Measurements from ENCODE around the gene SPTLC2.

SPTLC2 gene

DNA sequence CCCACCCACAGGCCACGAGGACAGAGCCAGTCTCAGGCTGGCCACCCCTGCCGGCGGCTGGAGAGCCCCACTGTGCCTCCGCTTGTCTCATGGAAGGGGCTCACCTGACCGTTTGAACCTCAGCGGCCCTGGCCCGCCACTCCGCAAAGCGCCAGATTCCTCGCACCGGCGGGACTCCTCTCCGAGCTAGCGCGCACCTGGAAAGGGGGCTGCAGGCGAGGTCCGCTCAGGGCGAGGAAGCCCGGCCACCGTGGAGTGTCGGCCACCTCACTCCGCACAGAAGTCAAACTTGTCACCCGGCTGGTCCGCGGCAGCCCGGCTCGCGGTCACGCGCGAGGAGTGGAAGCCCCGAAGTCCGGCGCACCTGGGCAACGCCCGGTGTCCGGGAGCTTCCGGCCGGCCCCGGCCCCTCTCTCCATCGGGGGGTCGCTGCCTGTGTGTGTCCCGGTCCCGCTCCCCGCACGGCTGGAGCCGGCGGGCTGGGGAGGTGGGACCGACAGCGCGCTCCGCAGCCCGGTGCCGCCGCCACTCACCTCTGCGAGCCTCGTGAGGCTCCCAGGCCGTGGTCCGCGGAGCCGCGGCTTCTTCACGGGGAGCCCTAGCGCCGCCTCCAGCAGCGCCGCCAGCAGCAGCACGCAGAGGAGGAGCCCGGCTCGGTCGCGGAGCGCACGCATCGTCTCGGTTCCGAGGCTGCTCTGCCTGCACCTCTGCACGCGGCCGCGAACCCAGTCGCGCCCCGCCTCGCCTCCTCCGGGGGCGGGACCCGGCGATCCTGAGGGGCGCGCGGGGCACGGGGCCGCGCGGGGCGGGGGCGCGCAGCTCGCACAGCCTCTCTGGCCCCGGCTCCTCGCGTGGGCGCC, 118.1 kb downstream of the SPTLC2 start, which contains the start of gene ISM2:
Gene ISM2, minus strand, starts transcription at position 697 of the 860 bp plus-strand sequence. Its CDS starts 23 bp downstream, at position 674.
- no peak for DNase-seq

DNA sequence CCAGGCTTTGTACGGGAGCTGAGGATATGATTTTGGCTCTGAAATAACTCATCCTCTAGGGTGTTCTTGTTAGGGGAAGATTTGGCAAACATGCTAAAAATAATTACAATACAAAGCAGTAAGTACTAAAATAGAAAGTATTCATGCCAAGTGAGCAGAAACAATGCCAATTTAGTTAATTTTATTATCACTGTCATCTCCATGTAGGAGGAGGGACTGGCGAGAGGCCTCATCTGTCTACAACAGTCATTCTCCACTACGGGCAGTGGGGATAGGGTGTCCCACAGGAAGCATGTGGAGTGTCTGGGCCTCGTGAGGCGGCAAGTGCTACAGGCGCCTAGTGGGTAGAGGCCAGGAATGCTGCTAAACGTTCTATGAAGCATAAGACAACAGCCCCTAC, 121.1 kb downstream of the SPTLC2 start:
- no peak for DNase-seq

DNA sequence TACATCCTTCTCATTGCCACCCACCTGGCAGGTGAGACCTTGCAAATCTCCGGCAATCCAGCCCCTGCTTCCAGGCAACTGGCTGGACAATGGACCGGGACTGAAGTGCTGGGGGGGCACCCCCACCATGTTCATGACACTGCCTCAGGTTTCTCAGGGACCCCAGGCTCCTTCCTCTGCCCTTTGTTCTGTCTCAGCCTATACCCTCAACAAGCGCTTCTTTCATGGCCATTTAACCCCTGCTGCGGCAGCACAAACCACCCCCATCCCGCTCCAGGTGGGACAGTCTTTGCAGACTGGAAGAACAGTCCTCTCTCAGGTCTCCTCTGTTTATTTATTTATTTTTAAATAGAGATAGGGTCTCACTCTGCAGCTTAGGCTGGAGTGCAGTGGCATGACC, 125.4 kb downstream of the SPTLC2 start:
- DNase-seq: no peak

DNA sequence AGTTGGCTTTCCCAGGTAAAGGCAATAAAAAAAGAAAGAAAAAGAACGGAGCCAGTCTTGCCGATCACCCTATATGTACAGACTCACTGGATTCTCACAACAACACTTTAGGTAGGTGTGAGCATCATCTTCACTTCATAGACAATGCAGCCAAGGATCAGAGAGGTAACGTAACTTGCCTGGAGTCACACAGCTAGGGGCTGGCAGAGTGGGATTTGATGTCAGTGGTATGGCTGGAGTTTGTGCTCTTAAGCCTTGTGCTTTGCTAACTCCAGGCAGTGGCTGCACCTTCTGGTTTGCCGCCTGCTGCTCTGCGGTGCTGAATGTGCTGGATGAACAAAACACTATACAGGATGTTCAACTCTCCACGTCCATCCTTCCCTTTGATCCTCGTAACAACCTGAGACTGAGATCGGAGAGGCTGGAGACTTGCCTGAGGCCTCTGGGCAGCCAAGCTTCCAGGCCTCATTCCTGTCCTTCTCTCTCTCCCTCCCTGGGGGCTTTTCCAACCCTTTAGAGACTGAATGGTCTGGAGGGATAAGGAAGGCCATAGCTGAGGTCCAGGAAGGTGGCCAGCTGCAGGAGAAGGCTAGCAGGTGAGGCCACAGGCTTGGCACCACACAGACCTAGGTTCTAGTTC, 126.0 kb downstream of the SPTLC2 start:
- no peak for DNase-seq

DNA sequence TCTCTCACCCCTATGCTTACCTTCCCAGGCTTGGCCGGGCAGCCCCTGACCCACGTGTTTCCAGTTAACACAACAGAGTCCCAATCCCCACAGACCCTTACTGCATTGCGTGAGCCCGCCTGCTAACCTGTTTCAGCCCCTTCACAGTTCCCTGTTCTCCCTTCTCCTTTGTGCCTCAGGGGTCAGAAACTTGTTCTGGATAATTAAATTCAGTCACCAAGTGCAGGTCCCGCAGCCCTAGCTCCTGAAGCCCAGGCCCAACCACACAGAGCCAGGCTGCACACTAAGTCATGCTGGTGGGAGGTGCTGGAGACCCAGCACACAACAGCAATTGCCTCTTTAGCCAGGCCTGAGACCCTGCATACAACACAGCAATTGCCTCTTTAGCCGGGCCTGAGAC, 127.4 kb downstream of the SPTLC2 start:
- DNase-seq: no peak

DNA sequence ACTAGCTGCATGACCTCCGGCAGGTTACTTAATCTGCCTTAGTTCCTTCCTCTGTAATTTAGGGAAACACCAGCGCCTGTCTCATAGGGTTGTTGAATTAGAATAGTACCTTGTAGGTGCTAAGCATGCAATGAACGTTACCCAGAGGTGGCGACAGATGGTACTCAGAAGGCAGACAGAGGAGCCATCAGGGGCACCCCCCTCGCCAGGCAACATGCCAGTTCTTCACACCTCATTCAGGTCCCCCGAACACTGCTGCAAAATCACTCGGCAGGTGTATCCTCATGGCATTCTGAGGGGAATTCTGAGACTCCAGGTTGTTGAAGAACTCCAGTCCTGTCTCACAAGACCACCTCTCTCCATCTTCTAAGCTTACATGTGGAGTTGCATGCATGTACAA, 127.9 kb downstream of the SPTLC2 start:
- no peak for DNase-seq

DNA sequence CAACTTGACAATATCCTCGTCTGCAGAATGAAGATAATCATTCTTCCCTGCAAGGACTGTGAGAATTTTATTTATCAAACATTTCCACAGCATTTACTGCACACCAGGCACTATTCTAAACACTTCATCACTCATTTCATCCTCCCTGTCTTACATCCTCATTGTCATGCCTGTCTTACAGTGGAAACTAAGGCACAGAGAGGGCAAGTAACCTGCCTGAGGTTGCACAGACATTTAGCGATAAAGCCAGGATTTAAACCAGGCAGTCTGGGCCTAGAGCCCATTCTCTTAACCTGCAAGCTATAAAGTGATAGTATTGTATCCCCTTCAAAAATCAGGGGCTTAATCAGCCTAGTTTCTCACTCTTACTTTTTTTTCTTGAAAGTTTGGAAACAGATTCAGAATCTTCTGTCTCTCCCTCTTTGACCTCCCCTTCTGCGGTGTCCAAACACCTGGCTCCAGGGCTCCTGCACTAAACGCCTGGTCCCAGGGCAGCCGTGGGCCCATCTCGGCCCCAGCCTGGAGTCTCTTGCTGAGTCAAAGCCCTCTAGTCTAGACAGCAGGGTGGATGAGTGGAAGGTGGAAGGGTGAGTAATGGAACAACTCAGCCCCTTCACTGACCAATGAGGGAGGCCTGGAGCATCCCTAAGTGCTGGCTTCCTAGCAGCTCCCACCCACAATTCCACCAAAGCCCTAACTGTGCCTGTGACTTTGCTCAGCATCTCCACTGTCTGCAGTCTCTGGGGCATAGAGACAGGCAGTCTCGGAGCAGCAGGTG, 130.3 kb downstream of the SPTLC2 start:
- no peak for DNase-seq

DNA sequence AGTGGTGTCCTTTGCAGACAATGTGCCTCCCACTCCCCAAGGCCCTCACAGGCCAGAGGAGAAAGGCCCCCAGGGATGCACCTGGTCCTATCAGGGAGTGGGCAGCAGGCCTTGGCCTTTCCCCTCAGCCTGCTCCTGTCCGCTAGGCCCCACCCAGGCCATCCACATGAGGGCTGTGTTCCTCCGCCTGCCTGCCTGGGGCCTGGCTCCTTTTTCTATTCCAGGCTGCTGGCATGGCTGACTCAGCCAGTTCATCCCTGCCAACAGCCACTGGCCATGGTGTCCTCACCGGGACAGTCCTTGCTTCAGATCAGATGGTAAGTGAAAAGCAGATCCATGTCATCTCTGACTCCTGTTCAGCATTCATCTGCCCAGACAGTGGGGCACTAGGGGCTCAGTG, 131.2 kb downstream of the SPTLC2 start:
- DNase-seq: no peak

DNA sequence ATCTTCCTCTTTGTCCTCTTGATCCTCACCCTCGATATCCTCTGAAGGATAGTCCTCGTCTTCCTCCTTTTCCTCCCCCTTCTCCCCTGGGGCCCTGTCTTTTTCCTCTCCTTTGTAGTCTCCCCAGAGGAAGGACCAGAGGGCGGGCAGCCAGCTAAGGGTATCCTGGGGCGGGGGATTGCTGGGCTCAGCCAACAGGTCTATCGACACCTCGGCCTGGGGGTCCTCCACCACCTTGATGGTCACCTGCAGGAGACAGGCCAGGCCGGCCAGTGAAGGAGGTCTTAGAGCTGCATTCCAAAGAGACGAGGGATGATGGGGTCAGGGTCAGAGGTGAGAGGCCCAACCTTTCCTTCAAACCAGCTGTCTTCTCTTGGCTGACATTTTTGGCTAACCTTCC, 134.0 kb downstream of the SPTLC2 start:
- no peak for DNase-seq

DNA sequence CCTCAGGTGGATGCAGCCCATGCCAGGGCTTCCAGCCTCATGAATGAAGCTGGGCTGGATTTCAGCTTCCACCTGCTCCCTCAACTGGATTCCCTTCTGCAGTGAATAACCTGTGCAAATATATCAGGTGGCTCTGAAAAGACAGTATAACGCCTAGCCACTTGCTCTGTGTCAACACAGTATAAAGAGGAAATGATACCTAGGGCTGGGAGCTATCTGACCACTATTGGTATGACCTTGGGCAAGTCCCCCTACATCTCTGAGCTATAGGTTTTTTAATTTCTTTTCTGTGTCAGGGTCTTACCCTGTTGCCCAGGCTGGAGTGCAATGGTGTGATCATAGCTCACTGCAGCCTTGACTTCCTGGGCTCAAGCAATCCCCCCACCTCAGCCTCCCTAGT, 137.6 kb downstream of the SPTLC2 start:
- DNase-seq: no peak

DNA sequence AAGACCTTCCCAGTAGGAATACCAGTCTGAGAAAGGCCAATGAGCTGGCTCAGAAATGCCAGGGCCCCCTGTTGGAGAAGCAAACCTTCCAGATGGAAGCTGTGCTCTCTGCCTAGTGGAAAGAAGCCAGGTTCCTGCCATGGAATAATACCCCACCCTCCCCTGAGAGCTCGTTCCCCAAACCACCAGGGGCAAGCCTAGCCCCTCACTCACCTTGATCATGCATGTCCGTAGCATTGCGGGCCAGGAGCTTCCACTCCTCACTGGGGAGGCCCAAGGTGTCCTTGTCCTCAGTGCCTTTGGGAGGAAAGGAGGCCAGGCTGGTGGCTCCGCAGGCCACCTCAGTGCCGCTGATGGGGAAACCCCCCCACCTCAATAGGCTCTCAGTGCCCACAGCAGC, 138.4 kb downstream of the SPTLC2 start:
- DNase-seq: no peak

DNA sequence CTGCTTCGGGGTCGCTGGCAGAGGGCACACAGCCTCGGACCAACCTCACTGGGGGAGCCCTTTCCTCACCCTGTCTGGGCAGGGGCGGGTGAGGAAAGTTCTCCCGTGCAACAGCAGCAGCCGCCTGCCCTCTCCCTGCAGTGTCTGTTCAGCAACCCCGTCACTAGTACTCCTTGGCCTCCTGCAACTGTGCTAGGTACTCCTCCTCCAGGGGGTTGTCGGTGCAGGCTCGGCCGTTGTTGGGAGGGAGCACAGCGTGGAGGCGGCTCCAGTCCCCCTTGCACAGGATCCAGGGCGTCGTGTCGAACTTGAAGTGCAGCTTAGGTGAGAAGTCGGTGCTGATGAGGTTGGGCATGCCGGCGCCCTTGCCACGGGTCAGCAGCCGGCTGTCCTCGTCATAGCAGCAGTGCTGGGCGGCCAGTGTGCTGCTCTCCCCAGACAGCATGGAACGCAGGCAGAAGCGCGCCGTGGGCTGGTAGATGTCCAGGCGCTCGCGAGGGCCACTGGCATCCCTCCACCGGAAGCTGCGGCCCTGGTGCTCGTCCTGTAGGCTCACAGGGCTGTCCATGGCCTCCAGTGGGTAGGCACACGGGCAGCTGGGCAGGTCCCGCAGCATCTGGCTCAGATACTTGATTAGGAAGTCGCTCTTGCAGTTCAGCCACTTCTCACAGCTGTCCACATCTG, 140.9 kb downstream of the SPTLC2 start:
- DNase-seq: no peak

DNA sequence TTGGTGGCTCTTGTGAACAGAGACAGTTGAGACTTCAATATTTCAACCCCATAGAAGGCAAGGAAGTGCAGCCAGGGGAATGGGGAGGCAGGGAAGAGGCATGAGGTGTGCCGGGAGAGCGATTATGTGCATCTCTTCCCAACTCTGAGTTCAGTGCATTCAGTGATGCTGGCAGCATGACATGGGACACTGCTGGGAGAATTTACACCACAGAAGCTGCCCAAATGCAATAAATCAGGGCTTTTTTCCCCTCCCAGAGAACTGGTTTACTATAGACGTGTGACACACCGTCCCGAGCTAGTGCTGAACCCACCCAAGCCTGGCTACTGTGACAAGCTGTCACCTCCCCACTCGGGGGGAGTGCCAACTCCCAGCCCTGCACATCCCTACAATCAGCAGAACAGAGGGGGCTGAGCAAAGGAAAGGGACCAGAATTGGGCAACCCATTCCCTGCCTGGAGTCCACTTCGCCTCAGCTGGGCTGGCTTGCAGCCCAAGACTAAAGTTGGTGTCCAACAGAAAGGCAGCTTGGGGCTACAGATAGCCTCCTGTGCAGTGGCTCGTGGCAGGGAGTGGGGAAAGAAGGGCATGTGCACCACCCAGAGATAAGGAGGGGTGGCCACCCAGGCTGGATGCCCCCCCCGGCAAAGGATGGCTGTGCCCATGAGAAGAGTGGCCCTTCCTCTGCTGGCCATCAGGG, 141.8 kb downstream of the SPTLC2 start:
- DNase-seq: no peak

DNA sequence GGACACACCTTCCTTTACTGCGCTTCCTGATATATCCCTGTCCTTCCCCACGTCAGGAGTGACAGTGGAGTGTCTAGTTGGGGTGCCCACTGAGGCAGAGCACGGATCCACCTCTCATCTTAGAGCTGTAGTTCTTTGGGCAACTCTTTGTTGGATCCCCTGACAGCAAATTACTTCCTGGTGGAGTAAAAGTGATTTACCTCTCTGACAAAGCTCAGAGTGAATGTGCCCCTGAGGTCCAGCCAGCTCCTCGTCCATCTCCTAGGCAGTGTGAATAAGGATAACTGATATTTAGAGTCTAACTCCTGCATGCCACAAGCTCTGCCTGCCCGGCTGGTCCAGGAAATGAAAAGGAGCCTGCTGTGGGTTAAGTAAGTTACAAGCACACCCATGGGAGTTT, 142.5 kb downstream of the SPTLC2 start:
- no peak for DNase-seq

DNA sequence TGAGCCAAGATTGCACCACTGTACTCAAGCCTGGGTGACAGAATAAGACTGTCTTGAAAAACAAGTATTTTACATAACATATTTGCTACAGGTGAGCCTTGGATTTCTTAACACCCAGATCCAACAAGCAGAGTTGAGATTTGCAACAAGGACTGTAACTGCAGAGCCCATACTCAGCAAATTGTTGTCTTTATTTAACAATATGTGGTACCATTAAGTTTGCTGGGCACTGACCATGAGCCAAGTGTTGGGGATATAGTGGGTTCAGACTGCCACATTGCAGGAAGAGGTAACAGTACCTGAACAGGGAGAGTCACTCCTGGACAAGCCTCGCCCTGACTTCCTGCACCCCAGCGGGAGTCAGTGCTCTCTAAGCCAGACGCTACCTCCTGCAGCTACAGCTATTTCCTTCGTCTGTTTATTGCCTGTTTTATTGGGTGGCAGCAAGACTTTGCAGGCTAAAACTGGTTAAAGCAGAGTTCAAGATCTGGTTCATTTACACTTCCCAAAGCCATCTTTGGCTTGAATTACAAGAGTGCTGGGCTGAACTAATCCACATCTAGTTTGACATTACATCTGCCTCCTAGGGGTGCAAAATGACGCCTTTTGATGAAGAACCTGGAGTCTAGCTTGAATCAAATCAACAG, 146.1 kb downstream of the SPTLC2 start:
- no peak for DNase-seq

DNA sequence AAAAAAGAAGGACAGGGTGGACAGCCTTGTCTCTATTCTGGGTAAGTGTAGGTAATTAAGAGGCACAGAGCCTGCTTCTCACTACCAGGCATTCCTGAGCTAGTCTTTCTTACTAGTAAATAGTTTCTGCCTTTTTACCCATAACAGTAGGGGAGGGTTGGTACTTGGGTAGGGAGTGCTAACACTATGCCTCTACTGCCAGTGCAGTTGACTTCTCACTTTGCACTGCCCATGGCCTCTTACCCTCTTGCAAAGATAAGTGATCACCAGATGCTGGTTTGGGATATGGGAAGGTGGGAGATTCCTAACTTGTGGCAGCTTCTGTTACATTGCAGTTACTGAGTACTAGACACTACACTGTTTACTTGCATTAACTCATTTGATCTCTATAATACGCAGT, 146.9 kb downstream of the SPTLC2 start:
- no peak for DNase-seq

DNA sequence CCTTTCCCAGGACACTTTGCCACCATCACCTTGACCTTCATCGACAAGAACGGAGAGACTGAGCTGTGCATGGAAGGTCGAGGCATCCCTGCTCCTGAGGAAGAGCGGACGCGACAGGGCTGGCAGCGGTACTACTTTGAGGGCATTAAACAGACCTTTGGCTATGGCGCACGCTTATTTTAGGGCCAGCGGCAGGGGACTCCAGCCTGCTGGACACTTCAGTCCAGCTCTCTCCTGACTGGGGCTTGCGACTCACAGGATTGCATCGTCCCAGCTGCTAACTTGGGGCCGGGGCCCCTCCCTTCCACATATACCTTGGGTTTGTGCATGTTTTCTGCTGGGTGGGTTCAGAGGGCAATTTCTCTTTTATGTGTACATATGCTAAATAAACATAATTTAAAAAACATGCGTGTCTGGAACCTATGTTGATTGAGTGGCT, 147.4 kb downstream of the SPTLC2 start:
- DNase-seq: no peak

DNA sequence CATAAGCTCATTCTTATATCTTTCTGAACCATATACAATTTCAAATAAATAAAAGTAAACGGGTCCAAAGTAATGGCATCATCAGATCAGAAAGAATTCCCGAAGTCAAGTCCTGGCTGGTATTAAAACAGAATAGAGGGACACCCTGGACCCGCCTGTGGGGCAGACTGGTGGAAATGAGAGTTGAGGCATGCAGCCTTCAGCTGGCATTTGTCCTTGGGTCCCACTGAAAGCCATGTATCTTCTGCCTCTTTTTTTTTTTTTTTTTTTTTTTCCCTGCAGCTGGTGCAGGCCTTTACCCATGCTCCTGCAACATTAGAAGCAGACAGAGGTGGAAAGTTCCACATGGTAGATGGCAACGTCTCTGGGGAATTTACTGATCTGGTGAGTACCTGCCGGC, 148.6 kb downstream of the SPTLC2 start:
- no peak for DNase-seq

DNA sequence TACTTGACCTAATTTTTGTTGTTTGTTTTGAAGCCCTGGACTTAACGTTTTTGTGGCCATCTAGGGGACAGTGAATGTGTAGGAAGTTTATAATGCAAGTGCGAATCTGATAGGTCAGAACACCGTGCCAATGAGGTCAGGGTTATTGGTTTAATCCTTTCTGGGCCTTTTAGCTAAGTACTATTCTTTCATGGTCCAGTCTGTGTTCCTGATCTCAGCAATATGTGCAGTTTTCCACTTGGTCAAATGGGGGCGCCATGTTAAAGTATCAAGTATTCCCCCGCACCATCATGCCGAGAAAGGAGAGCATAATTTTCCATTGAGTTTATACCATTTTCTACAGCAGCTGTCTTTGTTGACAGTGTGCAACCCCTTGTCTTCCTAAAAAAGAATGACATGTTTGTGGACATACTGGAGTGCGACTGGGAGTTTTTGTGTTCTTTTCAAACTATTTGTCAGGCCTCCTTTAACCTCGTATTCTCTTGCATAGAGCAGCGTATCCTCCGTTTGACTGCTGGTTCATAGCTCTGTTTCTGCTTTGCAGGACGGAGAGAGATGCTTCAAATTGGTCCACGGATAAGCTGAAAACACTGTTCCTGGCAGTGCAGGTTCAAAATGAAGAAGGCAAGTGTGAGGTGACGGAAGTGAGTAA, 157.2 kb downstream of the SPTLC2 start:
- peak; percentile 3 for DNase-seq

DNA sequence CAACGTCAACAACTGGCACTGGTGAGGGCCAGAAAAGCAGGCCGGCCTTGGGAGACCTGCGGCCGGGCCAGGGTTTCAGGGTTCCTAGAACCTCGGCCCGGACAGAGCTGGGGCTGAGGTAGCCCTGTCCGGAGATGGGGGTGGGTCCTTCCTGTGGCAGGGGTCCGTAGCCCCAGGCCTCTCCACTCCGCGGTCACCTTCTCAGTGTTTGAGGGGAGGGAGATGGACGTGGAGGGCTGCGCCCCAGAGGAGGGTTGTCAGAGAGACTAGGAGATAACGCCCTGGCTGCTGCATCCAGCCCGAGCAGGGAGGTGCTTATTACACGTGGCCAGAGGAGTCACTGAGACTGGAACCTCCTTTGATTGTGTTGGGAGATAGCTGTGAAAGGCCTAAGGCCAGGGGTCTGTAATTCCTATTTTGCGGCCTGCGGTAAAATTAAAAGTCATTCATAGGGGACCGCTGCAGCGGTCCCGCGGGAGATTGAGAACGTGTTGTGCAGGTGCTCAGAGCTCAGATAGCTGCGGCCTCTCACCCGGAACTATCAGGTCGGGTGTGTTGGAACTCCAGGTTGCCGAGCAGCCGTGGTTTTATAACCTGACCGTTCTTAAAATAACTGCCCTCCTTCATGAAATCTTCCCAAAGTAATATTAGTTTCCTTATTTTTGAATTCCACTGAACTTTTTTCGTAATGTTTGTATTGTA, 158.0 kb downstream of the SPTLC2 start:
- peak; percentile 33 for DNase-seq
